Measurements from ENCODE around the gene POLR2L.

POLR2L gene

DNA sequence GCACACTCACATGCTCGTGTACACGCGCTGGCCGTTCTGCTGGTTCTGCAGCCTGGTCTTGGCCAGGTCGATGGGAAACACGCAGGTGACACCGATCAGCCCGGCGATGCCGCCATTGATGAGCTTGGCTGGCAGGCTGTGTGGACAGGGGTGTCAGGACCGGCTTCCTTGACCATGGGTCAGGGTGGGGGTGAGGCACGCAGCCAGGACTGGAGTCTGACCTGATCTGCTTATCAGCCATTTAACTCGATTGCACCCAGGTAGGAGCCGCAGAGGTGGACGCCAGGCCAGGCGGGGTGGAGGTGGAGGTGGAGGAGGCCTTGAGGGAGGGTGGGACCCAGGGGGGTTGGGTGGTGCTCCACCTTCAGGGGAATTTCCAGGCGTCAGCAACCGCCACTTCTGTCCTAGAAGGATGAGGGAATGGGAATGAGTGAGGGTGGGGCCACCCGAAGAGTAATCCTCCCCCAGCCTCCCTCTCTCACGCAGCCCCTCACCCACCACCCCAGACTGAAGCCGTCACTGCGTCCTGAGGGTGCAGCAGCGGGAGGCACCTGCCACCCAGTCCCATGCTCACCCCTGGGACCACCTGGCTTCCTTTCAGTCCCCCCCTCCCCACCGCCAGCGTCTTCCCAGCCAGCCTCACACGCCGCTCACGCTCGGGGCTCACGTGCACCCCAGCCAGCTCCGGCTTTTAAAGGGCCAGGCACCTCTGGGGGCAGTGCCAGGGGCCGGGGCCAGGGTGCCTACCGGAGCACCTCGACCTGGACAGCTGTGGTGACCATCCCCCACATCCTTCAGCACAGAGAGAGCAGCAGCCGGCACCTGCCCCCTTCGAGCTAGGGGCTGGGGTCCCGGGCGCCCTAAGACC, 47.3 kb downstream of the POLR2L start:
- peaks cover 33% of the 10 kb centered on the region for H3K4me1 Mint-ChIP-seq (ENCODE audit: low read depth)
- intact Hi-C loops (cut with micrococcal nuclease): no loop called here
- H3K27me3 Mint-ChIP-seq: peaks cover 7% of the 10 kb centered on the region
- H3K9me3 Mint-ChIP-seq: no peaks in the 10 kb centered on the region
- peaks cover 57% of the 10 kb centered on the region for H3K36me3 Mint-ChIP-seq (ENCODE audit: low read depth)
- H3K4me3 Mint-ChIP-seq: no peak overlapping the region
- peak overlapping the region; percentile 79 for H3K27ac Mint-ChIP-seq

DNA sequence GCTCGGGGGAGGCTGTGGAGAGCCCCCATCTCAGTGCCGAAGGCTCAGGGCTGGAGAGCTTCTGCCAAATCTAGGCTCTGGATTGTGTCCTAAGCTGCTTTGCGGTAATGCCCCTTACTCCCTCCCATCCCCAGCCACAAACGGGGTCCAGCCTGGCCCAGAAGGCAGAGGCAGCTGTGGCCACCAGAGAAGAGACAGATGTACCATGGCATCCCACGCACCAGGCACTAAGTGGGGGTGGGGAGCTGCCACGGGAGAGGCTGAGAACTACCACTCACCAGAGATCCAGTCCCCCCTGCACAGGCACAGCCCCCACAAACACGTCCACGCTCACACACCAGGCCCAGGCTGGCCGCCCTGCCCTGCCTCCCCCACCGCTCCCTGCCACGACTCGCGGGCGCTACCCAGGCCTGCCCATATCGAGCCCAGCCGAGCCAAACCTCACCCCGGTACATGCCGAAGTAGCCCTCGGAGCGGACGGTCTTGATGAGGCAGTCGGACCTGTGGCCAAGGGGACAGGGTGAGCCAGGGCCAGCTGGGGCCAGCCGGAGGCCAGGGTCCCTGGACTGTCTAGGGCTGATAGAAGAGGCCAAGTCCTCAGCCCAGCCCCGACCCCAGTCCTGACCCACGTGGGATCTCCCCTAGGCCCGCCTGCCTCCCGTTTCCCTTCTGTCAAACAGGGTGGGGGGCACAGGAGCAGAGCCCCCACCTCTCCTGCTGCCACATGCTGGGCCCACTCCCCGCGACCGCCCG, 48.1 kb downstream of the POLR2L start:
- Mint-ChIP-seq H3K27ac (no peak overlapping the region), H3K4me3 (no peak overlapping the region), H3K9me3 (no peaks in the 10 kb centered on the region), H3K27me3 (peaks cover 14% of the 10 kb centered on the region), H3K36me3 (ENCODE audit: low read depth) (peaks cover 49% of the 10 kb centered on the region), H3K4me1 (ENCODE audit: low read depth) (peaks cover 33% of the 10 kb centered on the region)
- intact Hi-C loops (cut with micrococcal nuclease): no loop called here

DNA sequence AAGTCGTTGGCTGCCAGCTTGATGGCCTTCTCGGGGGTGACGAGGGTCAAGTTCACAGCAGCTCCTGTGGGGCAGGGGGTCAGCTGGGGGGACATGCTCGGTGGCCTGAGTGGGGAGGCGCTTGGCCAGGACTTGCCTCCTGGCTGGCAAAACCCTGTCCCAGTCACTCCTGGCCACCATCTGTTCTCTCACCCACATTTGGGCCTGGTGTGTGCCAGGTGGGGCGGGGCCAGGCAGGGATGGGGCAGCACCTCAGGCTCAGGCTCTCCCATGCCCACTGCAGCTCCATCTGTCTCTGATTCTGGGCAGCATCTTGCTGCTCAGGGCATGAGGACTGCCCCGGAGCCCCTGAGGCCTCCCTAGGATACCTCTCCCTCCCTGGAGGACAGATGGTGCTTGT, 48.8 kb downstream of the POLR2L start:
- peaks cover 33% of the 10 kb centered on the region for H3K4me1 Mint-ChIP-seq (ENCODE audit: low read depth)
- H3K27me3 Mint-ChIP-seq: peaks cover 21% of the 10 kb centered on the region
- no peaks in the 10 kb centered on the region for H3K9me3 Mint-ChIP-seq
- intact Hi-C loops (cut with micrococcal nuclease): no loop called here
- H3K4me3 Mint-ChIP-seq: no peak overlapping the region
- H3K36me3 Mint-ChIP-seq (ENCODE audit: low read depth): peaks cover 45% of the 10 kb centered on the region
- no peak overlapping the region for H3K27ac Mint-ChIP-seq

DNA sequence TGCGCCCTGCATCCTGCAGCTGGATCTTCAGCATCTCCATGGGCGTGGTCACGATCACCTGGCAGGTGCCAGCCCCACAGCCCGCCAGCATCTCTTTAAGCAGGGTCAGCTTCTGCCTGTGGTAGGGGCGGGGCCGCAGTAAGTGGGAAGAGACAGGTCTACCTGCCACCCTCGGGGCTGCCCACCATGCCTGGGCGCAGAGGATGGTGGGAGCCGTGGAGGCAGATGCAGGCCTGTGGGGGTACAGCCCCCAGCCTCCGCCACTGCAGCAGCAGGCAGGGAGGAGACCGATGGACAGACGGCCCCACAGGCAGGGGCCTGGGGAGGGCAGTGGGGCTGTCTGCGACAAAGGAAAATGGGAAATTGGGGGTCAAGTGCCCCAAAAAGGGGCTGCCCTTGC, 49.5 kb downstream of the POLR2L start:
- Mint-ChIP-seq H3K27me3 (peaks cover 28% of the 10 kb centered on the region), H3K4me1 (ENCODE audit: low read depth) (peaks cover 33% of the 10 kb centered on the region), H3K4me3 (no peak overlapping the region), H3K9me3 (no peaks in the 10 kb centered on the region), H3K36me3 (ENCODE audit: low read depth) (peaks cover 45% of the 10 kb centered on the region), H3K27ac (no peak overlapping the region)
- intact Hi-C loops (cut with micrococcal nuclease): no loop called here

DNA sequence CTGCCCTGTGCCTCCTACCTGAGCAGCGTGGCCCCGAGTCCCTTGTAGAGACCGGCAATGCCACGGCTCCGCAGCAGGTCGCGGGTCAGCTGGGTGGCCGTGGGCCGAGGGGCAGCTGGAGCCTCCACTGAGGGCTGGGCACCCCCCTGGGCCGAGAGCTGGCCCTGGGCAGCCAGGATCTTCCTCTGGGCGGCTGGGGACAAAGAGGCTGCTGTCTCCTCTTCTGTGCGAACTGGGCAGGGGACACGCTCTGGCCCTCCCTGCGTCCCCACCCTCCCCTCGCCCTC, 49.9 kb downstream of the POLR2L start:
- no peaks in the 10 kb centered on the region for H3K9me3 Mint-ChIP-seq
- intact Hi-C loops (cut with micrococcal nuclease): no loop called here
- H3K27ac Mint-ChIP-seq: no peak overlapping the region
- H3K36me3 Mint-ChIP-seq (ENCODE audit: low read depth): peaks cover 45% of the 10 kb centered on the region
- peaks cover 30% of the 10 kb centered on the region for H3K27me3 Mint-ChIP-seq
- peaks cover 29% of the 10 kb centered on the region for H3K4me1 Mint-ChIP-seq (ENCODE audit: low read depth)
- no peak overlapping the region for H3K4me3 Mint-ChIP-seq

DNA sequence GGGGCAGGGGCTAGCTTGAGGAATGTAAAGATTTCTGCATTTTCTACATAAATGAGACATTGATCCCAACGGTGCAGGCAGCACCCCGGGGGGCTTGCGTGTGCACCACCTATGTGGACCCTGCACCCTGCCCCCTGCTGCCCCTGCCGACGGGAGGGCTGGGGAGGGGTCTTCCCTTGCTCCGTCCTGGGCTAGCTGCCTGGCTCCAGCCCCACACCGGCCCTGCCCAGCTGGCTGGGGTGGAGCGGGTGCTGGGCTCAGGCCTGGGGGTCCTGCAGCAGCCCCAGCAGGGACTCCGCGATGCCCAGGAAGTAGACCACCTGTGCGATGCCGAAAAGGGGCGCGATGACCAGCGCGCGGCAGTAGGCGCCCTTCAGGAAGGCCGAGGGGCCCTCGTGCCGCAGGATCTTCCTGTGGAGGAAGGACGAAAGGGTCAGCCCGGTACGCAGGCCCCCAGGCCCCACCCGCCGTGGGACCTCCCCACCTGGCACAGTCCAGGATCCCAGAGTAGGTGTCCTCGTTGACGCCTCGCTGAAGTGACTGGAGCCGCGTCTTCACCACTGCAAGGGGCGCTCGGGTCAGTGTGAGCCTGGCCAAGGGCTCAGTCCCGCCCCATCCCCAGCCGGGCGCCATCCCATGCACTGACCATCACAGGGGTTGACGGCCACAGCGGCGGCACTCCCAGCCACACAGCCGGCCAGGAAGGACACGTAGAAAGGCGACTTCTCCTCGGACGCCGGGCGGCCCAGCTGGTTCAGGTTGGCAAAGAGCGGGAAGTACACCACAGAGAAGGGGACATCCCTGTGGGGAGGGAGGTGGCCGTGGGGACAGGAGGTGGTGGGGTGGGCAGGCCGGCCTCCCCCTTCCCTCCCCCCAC, 50.4 kb downstream of the POLR2L start:
- Mint-ChIP-seq H3K4me1 (ENCODE audit: low read depth) (peaks cover 23% of the 10 kb centered on the region), H3K4me3 (no peak overlapping the region), H3K27me3 (peaks cover 34% of the 10 kb centered on the region), H3K36me3 (ENCODE audit: low read depth) (peaks cover 45% of the 10 kb centered on the region), H3K27ac (no peak overlapping the region), H3K9me3 (no peaks in the 10 kb centered on the region)
- intact Hi-C loops (cut with micrococcal nuclease): no loop called here

DNA sequence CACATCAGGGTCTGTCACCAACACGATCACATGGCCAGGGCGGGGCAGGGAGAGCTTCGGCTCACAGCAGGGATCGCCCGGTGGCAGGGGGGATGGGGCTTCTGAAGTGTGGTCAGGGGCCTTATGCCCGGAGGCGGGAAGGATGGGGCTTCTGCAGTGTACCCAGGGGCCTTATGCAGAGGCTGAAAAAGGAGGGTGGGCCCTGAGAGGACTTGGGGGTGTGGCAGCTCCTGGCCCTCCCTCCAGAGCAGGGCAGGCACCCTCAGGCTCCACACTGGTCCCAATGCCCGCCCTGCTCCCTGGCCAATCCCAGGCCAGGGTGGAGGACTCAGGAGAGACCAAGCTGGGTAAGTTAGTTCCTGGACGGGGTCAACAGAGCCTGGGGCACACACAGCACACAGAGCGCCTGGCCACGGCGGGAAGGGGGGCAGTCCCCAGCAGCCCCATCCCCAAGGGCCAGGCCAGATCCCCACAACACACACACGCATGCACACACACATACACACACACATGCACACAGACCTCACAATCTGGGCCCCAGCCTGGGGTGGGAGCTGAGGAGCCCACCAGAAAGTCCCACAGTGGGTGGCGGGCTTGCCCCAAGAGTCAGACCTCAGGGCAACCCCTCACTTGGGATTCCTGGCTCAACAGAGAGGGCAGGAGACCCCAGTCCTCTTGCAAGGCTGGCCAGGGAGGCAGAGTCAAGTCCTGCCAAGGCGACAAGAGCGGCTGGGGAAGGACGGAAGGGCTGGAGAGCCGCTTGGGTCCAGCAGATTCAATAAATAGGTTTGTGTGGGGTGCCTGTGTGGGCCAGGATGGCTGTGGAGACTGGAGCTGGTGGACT, 51.4 kb downstream of the POLR2L start:
- Mint-ChIP-seq H3K27me3 (peaks cover 37% of the 10 kb centered on the region), H3K27ac (no peak overlapping the region), H3K36me3 (ENCODE audit: low read depth) (peaks cover 45% of the 10 kb centered on the region), H3K4me3 (no peak overlapping the region), H3K9me3 (no peaks in the 10 kb centered on the region), H3K4me1 (ENCODE audit: low read depth) (peaks cover 14% of the 10 kb centered on the region)
- intact Hi-C loops (cut with micrococcal nuclease): no loop called here

DNA sequence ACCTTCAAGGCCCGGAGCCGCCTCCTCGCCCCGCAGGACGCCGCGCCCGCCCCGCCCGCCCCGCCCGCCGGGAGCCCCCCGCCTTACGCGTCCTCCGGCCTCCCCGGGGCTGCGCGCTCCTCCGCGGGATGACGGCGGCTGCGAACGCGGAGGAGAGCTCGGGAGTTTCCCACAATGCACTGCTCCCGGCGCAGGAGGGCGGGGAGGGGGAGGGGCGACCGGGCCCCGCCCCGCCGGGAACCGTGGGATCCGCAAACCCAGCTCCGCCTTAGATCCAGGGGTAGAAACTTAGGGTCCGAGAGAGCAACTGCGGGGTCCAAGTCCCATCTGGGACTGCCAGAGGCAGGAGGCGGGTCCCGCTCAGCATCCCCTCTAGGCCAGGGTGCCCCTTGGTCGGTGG, 52.4 kb downstream of the POLR2L start, which contains the start of gene CEND1:
Gene CEND1, minus strand, starts transcription at position 148 of the 400 bp plus-strand sequence. CDS start 1,514 bp downstream, outside the sequence.
- H3K36me3 Mint-ChIP-seq (ENCODE audit: low read depth): peaks cover 45% of the 10 kb centered on the region
- no peak within 1 kb of the TSS for H3K4me3 Mint-ChIP-seq
- no peak within 1 kb of the TSS for H3K27ac Mint-ChIP-seq
- intact Hi-C loops (cut with micrococcal nuclease): no loop called here
- no peaks in the 10 kb centered on the region for H3K9me3 Mint-ChIP-seq
- peaks cover 37% of the 10 kb centered on the region for H3K27me3 Mint-ChIP-seq
- peaks cover 4% of the 10 kb centered on the region for H3K4me1 Mint-ChIP-seq (ENCODE audit: low read depth)

Data from dendritic cell treated with granulocyte-macrophage colony-stimulating factor and Interleukin-4, amounts not matched to agents 40 ng/mL and 50 ng/mL, for 4 days (primary cell).